Peyer's patch (tissue), 4 donors: ENCODE results near the gene FOXRED1. TPM values are rescaled to one million over a fixed set of nuclear protein-coding genes. Genes with fewer than 3 reads are reported as not detected.

Experiments used
- DNase-seq, 3 donors: peaks; one replicate each; pipeline ENCODE4 v3.0.0-alpha.2; 2017 to 2019
- H3K27ac ChIP-seq, 4 donors: fragments of 200-600 bp; sonication (generic); one replicate each; pipeline ENCODE4 v1.5.1; 2016 to 2019
- H3K27me3 ChIP-seq, 2 donors: fragments of 200-600 bp; sonication (generic); one replicate each; pipeline ENCODE4 v1.5.1; 2019
- H3K36me3 ChIP-seq, 3 donors: fragments of 200-600 bp; sonication (generic); one replicate each; pipeline ENCODE4 v1.5.1; 2016 to 2019
- H3K4me1 ChIP-seq, 4 donors: fragments of 200-600 bp; sonication (generic); one replicate each; pipeline ENCODE4 v1.5.1; 2016 to 2019
- H3K4me3 ChIP-seq, 4 donors: fragments of 200-600 bp; sonication (generic); 1 replicate in 3 of 4; 2 replicates in 1 of 4; pipeline ENCODE4 v1.5.1; 2016 to 2019; ENCODE audit warnings: mild to moderate bottlenecking in 1 of 4
- H3K9me3 ChIP-seq, 4 donors: fragments of 200-600 bp; sonication (generic); one replicate each; pipeline ENCODE4 v1.5.1; 2016 to 2019; ENCODE audit warnings: mild to moderate bottlenecking in 1 of 4
- POLR2A ChIP-seq, 2 donors: fragments of 450-650 bp; IDR thresholded peaks; one replicate each; pipeline ENCODE4 v1.5.1; 2017; ENCODE audit warnings: antibody characterized with exemption in 2 of 2, mild to moderate bottlenecking in 2 of 2, moderate library complexity in 2 of 2
- total RNA-seq, 4 donors: library from RNA; depleted of rRNA; stranded (reverse); fragments of >200 nt; gene quantifications; one replicate each; pipeline ENCODE4 v1.1.0, GENCODE V29; 2016
- TF ChIP-seq, protein P1 (sequence below), 6 experiments: fragments of 450-650 bp in 4 of 6; fragments of 200-600 bp in 2 of 6; sonication (generic) in 1 of 6; IDR thresholded peaks; one replicate each; pipeline ENCODE4 v1.5.1; 2017 to 2019; ENCODE audit warnings: antibody characterized with exemption in 6 of 6, mild to moderate bottlenecking in 3 of 6, moderate library complexity in 1 of 6

The FOXRED1 gene
- total RNA-seq, 4 donors from 2014 or later, result 15.9 to 47.9 (median 22.9) TPM

DNA sequence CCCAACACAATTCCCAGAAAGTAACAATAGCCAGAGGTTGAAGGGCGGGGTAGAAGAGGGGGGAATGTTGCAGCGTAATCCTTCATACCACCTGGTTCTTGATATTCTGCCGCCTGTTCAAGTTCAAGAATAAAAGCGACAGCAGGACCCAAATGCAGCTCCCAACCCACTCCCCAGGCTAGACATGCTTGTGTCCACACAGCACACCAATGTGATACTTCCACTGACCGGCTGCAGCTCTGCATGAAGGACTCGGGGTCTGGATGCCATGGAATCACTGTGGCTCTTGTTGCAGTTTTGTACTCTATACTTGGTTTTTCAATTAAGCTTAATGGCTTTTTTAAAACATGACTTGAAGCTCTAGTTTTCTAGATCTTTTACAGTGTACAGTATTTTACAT, 6.7 kb upstream of the FOXRED1 start:
- no peak for DNase-seq
- Histone ChIP-seq H3K36me3 (peaks cover 0 to 73% (median 2%) of the 10 kb centered on the region in 3 donors), H3K9me3 (no peaks in the 10 kb centered on the region), H3K4me1 (peaks cover 0 to 10% (median 0%) of the 10 kb centered on the region in 4 donors), H3K27ac (no peak overlapping the region), H3K27me3 (no peaks in the 10 kb centered on the region), H3K4me3 (no peak overlapping the region)
- TF ChIP-seq, protein P1, sequence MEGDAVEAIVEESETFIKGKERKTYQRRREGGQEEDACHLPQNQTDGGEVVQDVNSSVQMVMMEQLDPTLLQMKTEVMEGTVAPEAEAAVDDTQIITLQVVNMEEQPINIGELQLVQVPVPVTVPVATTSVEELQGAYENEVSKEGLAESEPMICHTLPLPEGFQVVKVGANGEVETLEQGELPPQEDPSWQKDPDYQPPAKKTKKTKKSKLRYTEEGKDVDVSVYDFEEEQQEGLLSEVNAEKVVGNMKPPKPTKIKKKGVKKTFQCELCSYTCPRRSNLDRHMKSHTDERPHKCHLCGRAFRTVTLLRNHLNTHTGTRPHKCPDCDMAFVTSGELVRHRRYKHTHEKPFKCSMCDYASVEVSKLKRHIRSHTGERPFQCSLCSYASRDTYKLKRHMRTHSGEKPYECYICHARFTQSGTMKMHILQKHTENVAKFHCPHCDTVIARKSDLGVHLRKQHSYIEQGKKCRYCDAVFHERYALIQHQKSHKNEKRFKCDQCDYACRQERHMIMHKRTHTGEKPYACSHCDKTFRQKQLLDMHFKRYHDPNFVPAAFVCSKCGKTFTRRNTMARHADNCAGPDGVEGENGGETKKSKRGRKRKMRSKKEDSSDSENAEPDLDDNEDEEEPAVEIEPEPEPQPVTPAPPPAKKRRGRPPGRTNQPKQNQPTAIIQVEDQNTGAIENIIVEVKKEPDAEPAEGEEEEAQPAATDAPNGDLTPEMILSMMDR (IDR thresholded peaks at IDR 0.05), result no peak
- TF ChIP-seq POLR2A (IDR thresholded peaks at IDR 0.05), result no peak

GRCh38 chr11:126263489-126263888, 5.5 kb upstream of the FOXRED1 start:
- no peaks in the 10 kb centered on the region for H3K27me3 ChIP-seq
- H3K36me3 ChIP-seq, result peaks cover 0 to 63% (median 2%) of the 10 kb centered on the region in 3 donors
- H3K9me3 ChIP-seq, result no peaks in the 10 kb centered on the region
- no peak overlapping the region for H3K27ac ChIP-seq
- H3K4me1 ChIP-seq, result peaks cover 0 to 18% (median 0%) of the 10 kb centered on the region in 4 donors
- DNase-seq, result no peak
- TF ChIP-seq, protein P1 (IDR thresholded peaks at IDR 0.05), result no peak
- no peak for TF ChIP-seq POLR2A (IDR thresholded peaks at IDR 0.05)
- H3K4me3 ChIP-seq, result no peak overlapping the region

GRCh38 chr11:126265811-126266210, 3.1 kb upstream of the FOXRED1 start:
- TF ChIP-seq, protein P1 (IDR thresholded peaks at IDR 0.05), result peak in 3 of 6 experiments; percentile 24 to 37 (median 24)
- no peak for TF ChIP-seq POLR2A (IDR thresholded peaks at IDR 0.05)
- DNase-seq, result no peak
- Histone ChIP-seq H3K4me3 (no peak overlapping the region), H3K36me3 (peaks cover 0 to 63% (median 2%) of the 10 kb centered on the region in 3 donors), H3K27me3 (no peaks in the 10 kb centered on the region), H3K4me1 (peaks cover 0 to 18% (median 2%) of the 10 kb centered on the region in 4 donors), H3K9me3 (no peaks in the 10 kb centered on the region), H3K27ac (no peak overlapping the region)

DNA sequence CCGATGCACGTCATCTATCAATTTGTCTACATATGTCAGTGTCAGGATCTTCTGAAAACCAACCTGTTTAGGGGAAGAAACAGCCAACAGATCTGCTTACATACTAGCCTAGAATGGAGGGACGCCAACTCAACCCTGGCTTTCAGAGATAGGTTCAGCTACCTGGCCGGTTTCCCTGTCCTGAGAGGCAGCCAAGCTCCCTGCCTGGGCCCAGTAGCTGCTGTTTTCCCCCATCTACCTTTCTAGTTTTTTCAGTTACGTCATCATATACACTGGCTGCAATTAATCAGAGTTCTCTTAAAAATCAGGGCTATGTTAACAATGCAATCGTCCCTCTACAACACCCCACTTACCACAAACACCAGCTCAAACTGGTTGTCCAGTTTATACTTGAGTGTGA, 1.3 kb upstream of the FOXRED1 start:
- Histone ChIP-seq H3K36me3 (peaks cover 0 to 45% (median 2%) of the 10 kb centered on the region in 3 donors), H3K4me3 (peak overlapping the region; percentile 65 to 88 (median 80)), H3K9me3 (no peaks in the 10 kb centered on the region), H3K27me3 (no peaks in the 10 kb centered on the region), H3K27ac (peak overlapping the region; percentile 82 to 93 (median 88)), H3K4me1 (peaks cover 0 to 18% (median 2%) of the 10 kb centered on the region in 4 donors)
- TF ChIP-seq POLR2A (IDR thresholded peaks at IDR 0.05), result no peak
- TF ChIP-seq, protein P1 (IDR thresholded peaks at IDR 0.05), result no peak
- no peak for DNase-seq

- no peaks in the 10 kb centered on the region for H3K9me3 ChIP-seq
- peak overlapping the region; percentile 82 to 93 (median 88) for H3K27ac ChIP-seq
- H3K27me3 ChIP-seq, result no peaks in the 10 kb centered on the region
- no peak for DNase-seq
- peaks cover 0 to 18% (median 2%) of the 10 kb centered on the region in 4 donors for H3K4me1 ChIP-seq
- peaks cover 0 to 43% (median 0%) of the 10 kb centered on the region in 3 donors for H3K36me3 ChIP-seq
- peak overlapping the region; percentile 65 to 88 (median 80) for H3K4me3 ChIP-seq
- no peak for TF ChIP-seq POLR2A (IDR thresholded peaks at IDR 0.05)
- TF ChIP-seq, protein P1 (IDR thresholded peaks at IDR 0.05), result no peak
Observed at GRCh38 chr11:126268361-126268707, 620 bp upstream of the FOXRED1 start.

- TF ChIP-seq POLR2A (IDR thresholded peaks at IDR 0.05), result no peak
- TF ChIP-seq, protein P1 (IDR thresholded peaks at IDR 0.05), result no peak
- peaks cover 0 to 6% (median 2%) of the 10 kb centered on the region in 4 donors for H3K4me1 ChIP-seq
- no peak overlapping the region for H3K4me3 ChIP-seq
- H3K36me3 ChIP-seq, result peaks cover 0 to 30% (median 0%) of the 10 kb centered on the region in 3 donors
- no peaks in the 10 kb centered on the region for H3K27me3 ChIP-seq
- no peaks in the 10 kb centered on the region for H3K9me3 ChIP-seq
- no peak for DNase-seq
- H3K27ac ChIP-seq, result no peak overlapping the region
Observed at GRCh38 chr11:126277322-126277721, 8.4 kb downstream of the FOXRED1 start.
